Stimulated activated CD8-positive, alpha-beta memory T cell treated with anti-CD3 and anti-CD28 coated beads, Interleukin-12 subunit alpha, Interleukin-12 subunit beta, amount 100 ng/mL, for 24 hours (primary cell): ENCODE data around the gene WSCD1.

Experiments used
- DNase-seq: peaks from one replicate; pipeline ENCODE4 v3.0.0-alpha.2; 2020; ENCODE audit errors: extremely low read depth

WSCD1 gene

DNA sequence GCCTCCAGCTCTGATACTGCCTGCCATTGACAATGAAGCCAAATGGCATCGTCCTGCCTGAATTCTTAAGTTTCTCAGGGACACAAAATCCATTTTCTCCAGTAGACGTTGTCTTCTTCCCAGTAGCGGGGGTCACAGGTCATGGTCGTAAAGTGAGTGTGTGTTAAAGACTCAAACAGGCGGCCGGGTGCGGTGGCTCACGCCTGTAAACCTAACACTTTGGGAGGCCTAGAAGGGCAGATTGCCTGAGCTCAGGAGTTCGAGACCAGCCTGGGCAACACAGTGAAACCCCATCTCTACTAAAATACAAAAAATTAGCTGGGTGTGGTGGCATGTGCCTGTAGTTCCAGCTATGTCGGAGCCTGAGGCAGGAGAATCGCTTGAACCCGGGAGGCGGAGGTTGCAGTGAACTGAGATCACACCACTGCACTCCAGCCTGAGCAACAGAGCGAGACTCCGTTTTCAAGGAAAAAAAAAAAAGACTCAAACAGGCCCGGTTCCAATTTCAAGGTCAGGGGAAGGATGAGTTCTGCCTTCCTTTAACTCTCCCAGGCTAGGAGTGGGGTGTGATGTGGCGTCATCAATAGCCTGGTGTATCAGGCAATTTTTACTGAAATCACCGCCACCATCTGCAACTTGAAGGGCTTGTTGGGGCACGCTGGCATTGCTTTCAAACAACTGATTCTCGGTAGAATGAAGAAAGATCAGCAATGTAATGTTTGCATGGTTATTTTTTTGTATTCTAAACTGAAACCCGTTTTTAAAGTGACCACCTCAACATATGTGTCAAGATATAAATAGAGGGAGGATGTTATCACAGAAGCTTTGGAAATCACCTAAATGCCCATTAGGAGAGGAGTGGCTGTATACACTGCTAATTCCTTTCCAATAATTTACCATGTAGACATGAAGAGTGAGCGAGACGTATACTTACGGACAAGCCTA is 91.0 kb downstream of the WSCD1 start:
- no peak for DNase-seq

DNA sequence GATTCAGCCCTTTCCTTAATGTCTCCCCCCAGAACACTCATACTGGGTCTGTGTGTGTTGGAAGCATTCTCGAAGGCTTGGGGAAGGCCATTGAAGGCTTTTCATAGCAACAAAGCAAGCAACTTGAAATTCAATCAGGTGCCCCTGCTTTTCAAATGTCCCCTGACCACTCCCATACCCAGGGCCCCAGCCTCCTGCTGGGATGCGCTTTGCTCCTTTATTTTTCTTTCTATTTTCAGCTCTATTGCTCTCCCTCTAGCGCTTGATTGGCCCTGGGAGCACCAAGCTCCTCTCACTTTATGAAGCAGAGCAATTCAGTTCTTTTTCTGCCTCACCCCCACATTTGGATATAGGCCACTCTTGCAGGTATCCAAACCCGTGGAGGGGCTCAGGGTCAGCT is 92.0 kb downstream of the WSCD1 start:
- DNase-seq: no peak

DNA sequence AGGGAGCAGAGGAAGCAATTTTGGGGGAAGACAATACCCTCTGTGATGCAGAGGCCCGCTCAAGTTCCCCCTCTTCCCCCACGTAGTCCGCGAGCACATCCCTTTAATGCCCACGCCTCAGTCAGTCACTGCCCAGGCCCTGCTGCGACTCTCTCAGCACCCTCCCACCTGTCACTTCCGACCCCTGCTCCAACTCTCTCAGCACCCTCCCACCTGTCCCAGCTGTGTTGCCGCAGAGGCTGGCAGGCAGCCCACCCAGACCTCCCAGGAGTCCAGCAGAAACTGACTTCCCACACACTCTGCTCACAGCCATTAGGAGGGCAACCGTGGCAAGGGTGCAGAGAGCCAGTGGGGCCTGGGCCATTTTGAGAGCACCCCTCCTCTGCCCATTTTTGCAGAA is 92.7 kb downstream of the WSCD1 start:
- no peak for DNase-seq

DNA sequence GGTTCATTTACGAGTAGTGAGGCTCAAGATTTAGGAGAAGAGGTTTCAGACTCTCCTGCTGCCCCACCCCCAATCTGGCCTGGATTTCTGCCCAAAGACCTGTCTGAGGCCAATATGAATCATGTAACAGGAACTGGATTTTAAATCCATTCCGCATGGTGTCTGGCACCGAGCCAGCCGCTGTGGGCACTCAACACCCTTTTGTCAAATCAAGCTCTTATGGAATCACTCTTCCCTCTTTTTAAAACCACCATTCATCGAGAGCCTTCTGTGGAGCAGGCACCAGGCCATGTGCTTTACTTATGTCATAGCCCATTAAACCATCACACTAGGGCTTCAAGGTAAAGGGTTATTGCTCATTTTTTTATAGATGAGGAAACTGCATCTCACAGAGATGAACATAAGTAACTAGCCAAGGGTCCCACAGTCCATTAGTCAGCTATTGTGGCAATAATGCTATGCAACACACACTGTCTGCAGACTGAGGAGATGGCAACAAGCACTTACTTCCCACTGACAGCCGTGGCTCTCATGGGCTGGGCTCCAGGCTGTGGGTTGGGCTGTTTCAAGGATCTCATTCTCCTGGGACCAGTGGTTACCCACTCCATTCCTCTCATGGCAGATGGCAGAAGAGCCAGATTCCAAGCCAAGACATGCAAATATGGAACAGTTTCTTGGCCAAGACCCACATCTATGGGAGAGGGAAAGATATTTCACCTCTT is 93.6 kb downstream of the WSCD1 start:
- DNase-seq: no peak

DNA sequence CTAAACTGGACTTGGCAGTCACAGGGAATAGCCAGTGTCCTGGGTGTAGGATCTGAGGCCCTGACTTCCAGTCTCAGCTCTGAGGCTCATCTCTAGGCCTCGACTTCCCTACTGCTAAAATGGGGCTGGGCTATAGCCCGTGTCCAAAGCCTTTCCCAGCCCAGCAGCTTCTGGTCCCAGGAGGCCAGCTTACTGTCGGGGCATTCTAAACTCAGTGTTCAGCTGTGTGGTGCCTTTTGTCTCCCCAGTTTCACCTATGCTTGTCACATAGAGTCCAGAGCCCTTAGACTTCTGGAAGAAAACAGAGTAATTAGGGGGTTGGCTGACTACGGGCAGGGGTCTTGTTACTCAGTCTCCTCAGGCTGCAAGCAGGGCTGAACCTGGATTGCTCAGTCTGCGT is 94.8 kb downstream of the WSCD1 start:
- DNase-seq: no peak

DNA sequence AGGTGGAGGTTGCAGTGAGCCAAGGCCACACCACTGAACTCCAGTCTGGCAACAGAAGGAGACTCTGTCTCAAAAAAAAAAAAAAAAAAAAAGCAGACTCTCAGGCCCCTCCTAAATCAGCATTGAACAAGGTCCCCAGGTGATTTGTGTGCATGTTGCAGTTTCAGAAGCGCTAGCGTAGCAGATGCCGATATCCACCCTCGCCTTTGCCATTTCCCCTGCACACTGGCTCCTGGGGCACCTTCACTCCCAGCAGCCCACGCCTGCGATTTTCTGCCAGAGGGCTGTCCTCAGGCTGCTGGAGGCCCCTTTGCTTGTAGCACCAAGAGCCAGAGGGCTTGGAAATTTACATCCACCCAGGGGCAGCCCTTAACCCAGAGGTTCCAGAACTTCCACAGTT is 95.6 kb downstream of the WSCD1 start:
- DNase-seq: no peak

DNA sequence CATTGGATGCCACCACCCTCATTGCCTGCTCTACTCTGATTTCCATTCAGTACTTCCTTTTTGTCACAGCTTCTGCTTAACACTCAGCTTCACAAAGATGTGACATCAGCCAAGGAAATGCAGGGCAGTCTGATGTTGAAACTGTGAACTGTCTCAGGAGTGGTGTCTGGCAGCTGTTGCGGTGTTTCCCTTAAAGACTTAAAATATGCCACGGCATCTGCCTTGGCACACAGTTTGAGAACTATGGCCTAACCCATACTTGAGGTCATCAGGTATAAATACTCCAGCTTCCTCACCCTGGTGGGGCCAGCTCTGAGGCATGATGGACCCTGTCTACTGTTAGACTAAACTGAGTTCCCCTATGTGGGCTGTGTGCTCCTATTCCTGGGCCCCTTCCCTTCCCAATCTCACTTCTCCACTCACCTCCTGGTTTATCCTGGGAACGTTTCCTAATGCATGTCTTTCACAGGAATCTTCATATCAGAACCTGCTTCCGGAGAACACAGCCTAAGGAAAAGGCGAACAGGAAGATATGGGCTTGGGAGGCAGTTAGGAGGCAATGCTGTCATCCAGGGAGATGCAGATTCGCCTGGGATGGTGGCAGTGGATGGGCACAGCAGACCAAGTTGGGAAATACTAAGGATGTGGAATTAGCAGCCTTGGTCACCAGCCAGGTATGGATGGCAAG is 96.5 kb downstream of the WSCD1 start:
- DNase-seq: no peak

DNA sequence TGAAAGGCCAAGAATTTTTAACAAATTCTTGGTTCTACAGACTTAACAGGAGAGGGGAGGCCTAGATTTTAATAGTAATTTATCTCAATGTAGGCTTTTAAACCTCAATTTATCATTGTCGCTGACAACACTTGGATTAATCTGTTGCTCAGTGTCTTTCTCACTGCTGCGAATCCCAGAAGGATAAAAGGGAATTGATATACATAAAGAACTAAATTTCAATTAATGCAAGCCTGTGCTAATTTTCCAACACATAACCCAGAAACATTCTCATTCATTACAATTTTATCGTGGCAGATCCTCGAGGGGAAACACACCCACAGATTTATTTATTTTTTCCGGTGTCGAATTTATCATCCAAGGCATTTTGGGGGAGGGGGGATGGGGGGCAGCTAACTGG is 98.1 kb downstream of the WSCD1 start:
- no peak for DNase-seq

DNA sequence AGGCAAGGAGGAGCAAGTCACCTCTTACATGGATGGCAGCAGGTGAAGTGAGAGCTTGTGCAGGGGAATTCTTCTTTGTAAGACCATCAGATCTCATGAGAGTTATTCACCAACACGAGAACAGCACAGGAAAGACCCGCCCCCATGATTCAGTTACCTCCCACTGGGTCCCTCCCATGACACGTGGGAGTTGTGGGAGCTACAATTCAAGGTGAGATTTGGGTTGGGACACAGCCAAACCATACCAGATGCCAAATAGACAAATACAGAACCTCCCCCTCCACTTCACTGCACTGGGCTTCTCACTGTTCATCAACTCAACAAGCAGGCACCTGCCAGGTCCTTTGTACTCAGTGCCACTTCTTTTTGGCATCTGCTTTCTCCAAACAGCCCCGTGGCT is 100.2 kb downstream of the WSCD1 start:
- DNase-seq: no peak

DNA sequence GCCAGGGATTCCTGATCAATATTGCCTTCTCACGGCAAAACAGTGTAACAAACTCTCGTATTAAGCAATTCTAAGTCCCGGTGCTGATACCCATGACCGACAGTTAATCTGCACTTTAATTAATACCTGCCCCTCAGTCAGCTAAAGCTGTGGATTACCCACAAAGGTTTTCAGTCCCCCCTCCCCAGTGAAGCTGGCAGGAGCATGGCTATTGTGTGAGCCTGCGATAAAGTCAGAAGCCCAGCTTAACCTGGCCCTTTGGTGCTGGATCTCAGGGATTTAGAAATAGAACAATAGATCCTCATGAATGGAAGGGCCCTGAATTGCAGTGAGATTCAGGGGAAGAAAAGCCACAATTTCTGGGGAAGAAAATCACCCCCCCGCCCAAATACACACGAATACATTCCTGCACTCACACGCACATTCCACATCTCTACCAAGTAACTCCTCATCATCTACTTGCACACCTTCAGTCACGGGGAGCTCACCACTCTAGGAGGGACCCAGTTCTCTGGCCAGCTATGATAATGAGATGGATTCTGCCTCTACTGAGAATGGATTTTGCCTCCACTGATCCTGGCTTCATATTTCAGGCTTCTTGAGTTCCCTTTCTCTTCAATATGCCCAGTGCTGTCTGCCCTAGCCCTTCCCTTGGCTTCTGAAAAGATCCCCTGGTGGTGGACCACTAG is 102.6 kb downstream of the WSCD1 start:
- DNase-seq: no peak

DNA sequence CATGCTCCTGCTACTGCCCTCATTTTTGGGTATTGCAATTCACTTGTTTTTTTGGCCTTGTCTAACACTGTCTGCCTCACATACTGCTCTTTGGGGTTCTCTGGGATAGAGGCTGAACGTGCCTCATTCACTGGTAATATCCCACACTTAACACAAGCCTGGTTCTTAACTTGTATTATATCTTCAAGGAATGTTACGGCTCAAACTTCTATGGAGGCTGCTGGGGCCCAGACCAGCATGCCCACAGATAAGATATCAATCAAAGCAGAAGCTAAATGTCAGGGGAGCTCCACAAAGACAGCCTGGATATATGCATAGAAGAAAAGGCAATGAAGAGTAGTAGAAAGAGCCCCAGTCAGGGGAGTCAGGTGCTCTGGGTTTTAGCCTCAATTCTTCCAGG is 103.5 kb downstream of the WSCD1 start:
- DNase-seq: no peak
